ENCODE data around the gene PLN.

GRCh38 chr6:118596774-118597320 lies 48.8 kb downstream of the PLN start:
- TF ChIP-seq POLR2AphosphoS5 (IDR thresholded peaks at IDR 0.05; ENCODE audit: low read depth, low read length) (no peak), TAF1 (IDR thresholded peaks at IDR 0.05; ENCODE audit: low read depth, low read length) (no peak), POLR2A (IDR thresholded peaks at IDR 0.05; ENCODE audit: low read depth, low read length) (no peak), PAX5 (IDR thresholded peaks at IDR 0.05; ENCODE audit: insufficient read depth, low read length, severe bottlenecking) (no peak), POU2F2 (IDR thresholded peaks at IDR 0.05; ENCODE audit: low read depth, low read length) (no peak)
